ENCODE measurements around the gene GSTP1.
"Not testable (repeated sequence)": the region's sequence is repeated elsewhere in the genome, so short reads cannot be mapped to it uniquely, and the experiment has no call there.

GSTP1 gene

GRCh38 chr11:67564230-67564629 is 19.4 kb upstream of the GSTP1 start:
- DNase-seq: no peak

GRCh38 chr11:67571443-67571842 is 12.2 kb upstream of the GSTP1 start:
- DNase-seq: no peak

GRCh38 chr11:67572305-67572704 is 11.3 kb upstream of the GSTP1 start:
- no peak for DNase-seq

- no peak for DNase-seq
Observed at GRCh38 chr11:67572747-67573419, 10.7 kb upstream of the GSTP1 start.

- no peak for DNase-seq
Observed at GRCh38 chr11:67574938-67575337, 8.7 kb upstream of the GSTP1 start.

GRCh38 chr11:67576735-67577475 is 6.7 kb upstream of the GSTP1 start:
- no peak for DNase-seq

- DNase-seq: no peak
Observed at GRCh38 chr11:67577951-67578350, 5.7 kb upstream of the GSTP1 start.

- no peak for DNase-seq
Observed at GRCh38 chr11:67581469-67581868, 2.1 kb upstream of the GSTP1 start.

GRCh38 chr11:67582011-67582410 is 1.6 kb upstream of the GSTP1 start:
- no peak for DNase-seq

GRCh38 chr11:67584205-67584880 is 731 bp downstream of the GSTP1 start:
- peak; percentile 77 for DNase-seq

- DNase-seq: no peak
Observed at GRCh38 chr11:67584881-67585873, 1.6 kb downstream of the GSTP1 start.

GRCh38 chr11:67585911-67586310 is 2.3 kb downstream of the GSTP1 start:
- DNase-seq: no peak

- DNase-seq: no peak
Observed at GRCh38 chr11:67586568-67587250, 3.1 kb downstream of the GSTP1 start.

GRCh38 chr11:67588136-67588503 is 4.5 kb downstream of the GSTP1 start:
- DNase-seq: no peak

- not testable (repeated sequence) for DNase-seq
Observed at GRCh38 chr11:67588899-67589415, 5.3 kb downstream of the GSTP1 start.

- DNase-seq: no peak
Observed at GRCh38 chr11:67592880-67593564, 9.4 kb downstream of the GSTP1 start.

- DNase-seq: no peak
Observed at GRCh38 chr11:67593565-67593905, 9.9 kb downstream of the GSTP1 start.

- DNase-seq: no peak
Observed at GRCh38 chr11:67594480-67594879, 10.9 kb downstream of the GSTP1 start.

GRCh38 chr11:67596753-67597300 is 13.2 kb downstream of the GSTP1 start:
- DNase-seq: no peak

- not testable (repeated sequence) for DNase-seq
Observed at GRCh38 chr11:67597458-67597857, 13.8 kb downstream of the GSTP1 start.

GRCh38 chr11:67597963-67598362 is 14.4 kb downstream of the GSTP1 start:
- DNase-seq: not testable (repeated sequence)
